GM10248 (cell line): Measurements from ENCODE around the gene TBC1D30.

Source experiments
- CTCF ChIA-PET: fragments of 300-600 bp; sonication (Branson Sonifier 250); formaldehyde crosslinking; extraction: SDS; loops from one replicate; lab custom pipeline; 2021; ENCODE audit warnings: antibody characterized with exemption; lab: Yijun Ruan, JAX
- POLR2A ChIA-PET: fragments of 350-650 bp; sonication (Branson Sonifier 250); formaldehyde crosslinking; extraction: SDS; loops from one replicate; lab custom pipeline; 2020; ENCODE audit warnings: antibody characterized with exemption; lab: Yijun Ruan, JAX
- DNase-seq: peaks from one replicate; pipeline ENCODE4 v3.0.0; 2012; ENCODE audit errors: extremely low spot score
- TF ChIP-seq, protein P1 (sequence below): IDR thresholded peaks from 2 replicates; pipeline ENCODE4 v1.5.1; 2012; ENCODE audit warnings: mild to moderate bottlenecking, low read depth; ENCODE audit errors: extremely low read depth, missing control alignments, control extremely low read depth

The TBC1D30 gene

DNA sequence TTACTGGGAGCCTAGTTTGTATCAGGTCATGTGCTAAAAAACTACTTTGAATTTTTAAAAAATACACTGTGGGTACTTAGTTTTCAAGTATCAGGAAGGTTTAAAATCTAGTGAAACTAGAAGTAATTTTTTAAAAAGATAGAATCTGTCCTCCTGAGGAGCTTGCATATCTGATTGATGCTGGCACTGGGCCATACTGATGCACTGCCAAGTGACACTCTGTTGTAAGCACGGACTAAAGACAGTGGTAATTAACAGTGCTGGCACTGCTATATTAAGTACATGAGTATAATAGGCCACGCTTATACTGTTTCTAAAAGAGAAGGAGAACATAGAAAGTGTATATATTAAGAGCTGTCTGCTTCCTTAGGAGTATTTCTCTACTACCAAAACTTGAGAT lies 10.0 kb upstream of the TBC1D30 start:
- POLR2A ChIA-PET, result no interaction called here
- CTCF ChIA-PET, result interaction anchor here (1.6 to 3.4 kb wide), 3 partner anchors 12 to 58 kb away, joined by 3 to 18 read pairs (median 17); no protein-coding TSS in a partner anchor
- TF ChIP-seq, protein P1, sequence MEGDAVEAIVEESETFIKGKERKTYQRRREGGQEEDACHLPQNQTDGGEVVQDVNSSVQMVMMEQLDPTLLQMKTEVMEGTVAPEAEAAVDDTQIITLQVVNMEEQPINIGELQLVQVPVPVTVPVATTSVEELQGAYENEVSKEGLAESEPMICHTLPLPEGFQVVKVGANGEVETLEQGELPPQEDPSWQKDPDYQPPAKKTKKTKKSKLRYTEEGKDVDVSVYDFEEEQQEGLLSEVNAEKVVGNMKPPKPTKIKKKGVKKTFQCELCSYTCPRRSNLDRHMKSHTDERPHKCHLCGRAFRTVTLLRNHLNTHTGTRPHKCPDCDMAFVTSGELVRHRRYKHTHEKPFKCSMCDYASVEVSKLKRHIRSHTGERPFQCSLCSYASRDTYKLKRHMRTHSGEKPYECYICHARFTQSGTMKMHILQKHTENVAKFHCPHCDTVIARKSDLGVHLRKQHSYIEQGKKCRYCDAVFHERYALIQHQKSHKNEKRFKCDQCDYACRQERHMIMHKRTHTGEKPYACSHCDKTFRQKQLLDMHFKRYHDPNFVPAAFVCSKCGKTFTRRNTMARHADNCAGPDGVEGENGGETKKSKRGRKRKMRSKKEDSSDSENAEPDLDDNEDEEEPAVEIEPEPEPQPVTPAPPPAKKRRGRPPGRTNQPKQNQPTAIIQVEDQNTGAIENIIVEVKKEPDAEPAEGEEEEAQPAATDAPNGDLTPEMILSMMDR, result no peak
- no peak for DNase-seq

DNA sequence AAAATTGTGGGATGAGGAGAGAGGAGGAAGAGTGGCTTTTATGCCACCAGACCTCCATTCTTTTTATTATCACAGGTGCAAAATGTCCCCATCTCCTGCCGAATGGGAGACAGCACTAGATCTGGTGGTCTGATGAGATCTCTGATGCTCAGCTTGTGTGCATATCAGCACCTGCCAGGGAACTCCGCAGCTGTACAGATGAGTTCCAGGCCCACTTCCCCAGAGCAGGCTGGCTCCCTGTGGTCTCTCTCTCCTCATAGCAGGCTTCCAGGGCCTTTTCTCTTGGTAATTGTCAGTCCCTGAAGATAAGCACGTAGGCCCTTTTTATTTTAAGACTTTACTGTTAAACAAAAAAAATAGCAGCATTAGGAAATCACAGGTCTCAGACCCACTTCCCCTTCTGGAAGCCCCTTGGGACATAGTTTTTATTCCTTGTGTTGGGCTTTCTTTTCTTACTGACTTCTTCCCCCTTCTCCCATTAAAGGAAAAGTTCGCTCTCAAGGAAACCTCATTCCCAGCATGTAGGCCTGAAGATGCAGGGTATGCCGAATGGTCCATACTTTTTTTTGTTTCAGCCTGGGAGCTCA lies 4.5 kb upstream of the TBC1D30 start:
- TF ChIP-seq, protein P1, result no peak
- ChIA-PET CTCF (interaction anchor here (0.8 to 2.7 kb wide), 4 partner anchors 18 to 72 kb away, joined by 3 to 15 read pairs (median 4); no protein-coding TSS in a partner anchor), POLR2A (no interaction called here)
- no peak for DNase-seq

DNA sequence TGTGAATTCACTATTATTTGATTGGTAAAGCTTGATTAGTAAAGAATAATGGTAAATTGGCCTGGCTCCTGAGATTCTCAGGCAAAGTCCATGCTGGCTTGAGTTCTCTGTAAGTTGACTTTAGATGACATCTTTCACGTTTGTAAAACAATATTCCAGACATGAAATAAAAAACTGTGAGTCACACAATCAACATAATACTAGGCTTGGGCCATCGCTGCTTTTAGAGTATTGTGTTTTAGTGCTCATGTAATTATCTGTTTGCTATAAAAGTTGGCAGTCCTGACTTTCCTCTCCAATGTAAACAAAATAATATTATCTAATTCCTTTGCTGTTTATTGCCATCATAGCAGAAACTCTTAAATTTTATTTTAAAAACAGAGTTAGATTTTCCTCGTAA lies 3.9 kb upstream of the TBC1D30 start:
- CTCF ChIA-PET, result interaction anchor here (1.5 to 2.7 kb wide), 3 partner anchors 19 to 24 kb away, joined by 4 to 15 read pairs (median 4); no protein-coding TSS in a partner anchor
- TF ChIP-seq, protein P1, result no peak
- DNase-seq, result no peak
- POLR2A ChIA-PET, result no interaction called here

DNA sequence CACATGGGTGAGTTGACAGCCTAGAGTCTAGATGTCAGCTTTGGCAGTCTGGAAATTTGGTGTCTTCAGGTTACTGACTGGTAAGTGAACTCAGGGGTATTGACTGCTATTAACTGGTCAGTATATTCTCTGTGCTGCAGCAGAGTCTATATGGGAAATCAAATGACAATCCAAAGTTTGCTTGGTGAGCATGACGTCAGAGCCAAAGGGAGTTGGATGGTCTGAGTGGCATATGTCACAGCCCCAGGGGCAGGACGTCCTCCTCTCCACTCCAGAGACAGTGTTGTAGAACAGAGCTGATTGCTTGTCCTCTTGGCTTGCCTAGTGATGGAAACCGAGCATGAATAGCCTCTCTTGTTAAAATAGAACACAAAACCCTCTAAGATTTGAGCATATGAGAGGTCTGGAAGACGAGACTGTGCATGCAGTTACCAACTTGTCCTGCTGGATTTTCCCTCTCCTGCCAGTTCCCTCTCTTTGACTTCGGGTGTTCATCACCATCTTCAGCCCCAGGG lies 3.3 kb upstream of the TBC1D30 start:
- DNase-seq, result no peak
- ChIA-PET POLR2A (no interaction called here), CTCF (interaction anchor here (0.7 to 2.7 kb wide), 6 partner anchors 11 to 286 kb away, joined by 3 to 15 read pairs (median 4); no protein-coding TSS in a partner anchor)
- TF ChIP-seq, protein P1, result no peak

DNA sequence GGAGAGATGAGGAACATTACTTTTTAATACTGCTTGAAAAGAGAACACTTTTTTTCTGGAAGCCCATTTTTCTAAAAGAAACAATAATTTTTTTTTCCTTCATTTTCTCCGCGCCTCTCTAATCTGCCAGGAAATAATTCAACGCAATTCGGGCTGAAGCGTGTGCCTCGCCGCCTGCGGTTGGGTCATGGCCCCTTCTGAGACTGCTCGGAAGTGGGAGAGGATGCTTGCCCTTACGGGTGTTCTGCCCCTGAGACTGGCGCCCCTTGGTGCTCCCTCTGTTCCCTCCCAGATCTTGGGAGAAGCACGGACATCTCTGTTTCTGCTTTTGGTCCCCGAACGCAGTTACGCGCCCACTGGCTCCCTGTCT lies 332 bp upstream of the TBC1D30 start:
- TF ChIP-seq, protein P1, result no peak
- POLR2A ChIA-PET, result no interaction called here
- CTCF ChIA-PET, result interaction anchor here (0.9 to 1.3 kb wide), 3 partner anchors 22 to 67 kb away, joined by 3 to 10 read pairs (median 4); no protein-coding TSS in a partner anchor
- DNase-seq, result no peak

DNA sequence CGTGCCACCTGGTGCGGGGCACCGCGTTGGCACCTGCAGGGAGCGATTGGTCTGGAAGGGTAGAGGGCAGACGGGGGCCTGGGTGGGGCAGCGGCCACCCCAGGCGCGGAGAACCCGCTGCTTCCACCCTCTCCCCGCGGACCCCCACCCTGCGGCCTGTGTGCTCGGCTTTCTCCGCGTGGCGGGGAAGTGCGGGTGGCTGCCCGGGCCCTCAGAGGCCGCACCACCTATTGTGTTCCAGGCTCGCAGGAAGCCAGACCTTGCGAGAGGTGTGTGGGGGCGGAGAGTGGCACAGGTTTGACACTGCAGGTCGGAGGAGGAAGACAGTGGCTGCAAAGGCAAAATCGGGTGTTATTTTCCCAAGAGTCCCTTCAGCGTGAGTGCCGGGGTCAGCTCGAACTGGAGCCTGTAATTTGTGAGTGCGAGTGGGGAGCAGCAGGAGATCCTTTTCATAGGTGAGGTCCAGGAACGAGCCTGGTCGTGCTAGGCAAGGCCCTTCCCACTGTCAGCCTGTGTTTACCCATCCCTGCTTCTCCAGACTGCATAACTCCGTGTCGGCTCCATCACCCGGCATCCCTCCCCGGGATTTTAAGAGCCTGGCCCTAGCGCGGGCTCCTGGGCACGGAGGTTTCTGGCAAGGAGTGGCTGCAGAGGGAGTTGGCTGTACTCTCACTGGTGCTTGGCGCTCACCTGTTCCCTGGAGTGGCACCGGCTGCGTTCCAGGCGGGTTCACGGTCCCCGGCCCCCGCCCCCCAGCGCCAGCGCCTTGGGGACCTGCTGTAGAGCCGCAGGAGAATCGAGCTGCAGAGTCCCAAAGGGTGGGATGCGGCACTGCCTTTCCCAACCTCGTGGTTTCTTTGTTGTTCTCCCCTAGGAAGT lies 935 bp downstream of the TBC1D30 start:
- DNase-seq, result peak; percentile 20
- ChIA-PET CTCF (interaction anchor here (0.9 to 1.3 kb wide), 4 partner anchors 14 to 66 kb away, joined by 3 to 10 read pairs (median 3); no protein-coding TSS in a partner anchor), POLR2A (no interaction called here)
- TF ChIP-seq, protein P1, result no peak
